PC-3 (cell line): ENCODE measurements around the gene DGKG. TPM values are rescaled to one million over a fixed set of nuclear protein-coding genes. Genes with fewer than 3 reads are reported as not detected.

Source experiments
- ATAC-seq: fragments of 200-7000 bp; cut with Tn5 transposase; 2 replicates; pipeline ENCODE4 v1.9.1; 2020; ENCODE audit warnings: mild to moderate bottlenecking, moderate library complexity
- BruUV-seq: library from RNA; stranded (reverse); fragments of 400-500 nt; replicated peaks from 2 replicates; lab custom pipeline; 2021; lab: Mats Ljungman, UMichigan
- CTCF ChIA-PET: fragments of 300-600 bp; sonication (Branson Sonifier 250); formaldehyde crosslinking; loops from one replicate; lab custom pipeline; 2022; ENCODE audit warnings: antibody characterized with exemption; lab: Charles Lee
- POLR2A ChIA-PET: fragments of 300-600 bp; sonication (Branson Sonifier 250); formaldehyde crosslinking; loops from one replicate; lab custom pipeline; 2022; ENCODE audit warnings: antibody characterized with exemption; ENCODE audit not compliant: unreplicated experiment; lab: Charles Lee
- DNase-seq: peaks from one replicate; pipeline ENCODE4 v3.0.0-alpha.2; 2015
- H2AFZ ChIP-seq: fragments of 300-600 bp; sonication (generic); 2 replicates; pipeline ENCODE4 v1.6.0; 2016; ENCODE audit warnings: antibody characterized with exemption, low read length
- H3F3A ChIP-seq: fragments of 300-600 bp; sonication (generic); one replicate; pipeline ENCODE4 v1.6.0; 2017; ENCODE audit warnings: antibody characterized with exemption, low read length, control low read depth, mild to moderate bottlenecking; ENCODE audit not compliant: unreplicated experiment
- H3K27ac ChIP-seq: fragments of 300-600 bp; sonication (generic); 2 replicates; pipeline ENCODE4 v1.5.1; 2016; ENCODE audit warnings: mild to moderate bottlenecking, low read length
- H3K27me3 ChIP-seq: fragments of 300-600 bp; sonication (generic); 2 replicates; pipeline ENCODE4 v1.6.1; 2016; ENCODE audit warnings: low read length, mixed read lengths
- H3K36me3 ChIP-seq: fragments of 300-600 bp; sonication (generic); 2 replicates; pipeline ENCODE4 v1.6.1; 2016; ENCODE audit warnings: low read depth, mixed run types, low read length, mixed read lengths
- H3K4me1 ChIP-seq: fragments of 300-600 bp; sonication (generic); 2 replicates; pipeline ENCODE4 v1.5.1; 2016; ENCODE audit warnings: low read length; ENCODE audit not compliant: insufficient read depth
- H3K4me2 ChIP-seq: fragments of 300-600 bp; sonication (generic); 2 replicates; pipeline ENCODE4 v1.6.0; 2016; ENCODE audit warnings: low read length
- H3K4me3 ChIP-seq: fragments of 300-600 bp; sonication (generic); 2 replicates; pipeline ENCODE4 v1.5.1; 2016; ENCODE audit warnings: mild to moderate bottlenecking, low read length, mixed read lengths
- H3K79me2 ChIP-seq: fragments of 300-600 bp; sonication (generic); 2 replicates; pipeline ENCODE4 v1.6.1; 2017; ENCODE audit warnings: low read length, mixed read lengths
- H3K9ac ChIP-seq: fragments of 300-600 bp; sonication (generic); 2 replicates; pipeline ENCODE4 v1.6.0; 2016; ENCODE audit warnings: mild to moderate bottlenecking, low read length
- H3K9me2 ChIP-seq: fragments of 300-600 bp; sonication (generic); replicated peaks from 2 replicates; pipeline ENCODE4 v1.6.1; 2016; ENCODE audit warnings: mixed run types, low read length, mixed read lengths
- H3K9me3 ChIP-seq: fragments of 300-600 bp; sonication (generic); 2 replicates; pipeline ENCODE4 v1.6.1; 2016; ENCODE audit warnings: low read length, mixed read lengths
- H4K20me1 ChIP-seq: fragments of 300-600 bp; sonication (generic); 2 replicates; pipeline ENCODE4 v1.6.1; 2016; ENCODE audit warnings: low read length, mixed read lengths
- EZH2 ChIP-seq: fragments of 300-600 bp; sonication (generic); IDR thresholded peaks from one replicate; pipeline ENCODE4 v1.6.1; 2017; ENCODE audit warnings: antibody characterized with exemption, mild to moderate bottlenecking, low read length; ENCODE audit not compliant: unreplicated experiment
- EZH2phosphoT487 ChIP-seq: fragments of 300-600 bp; sonication (generic); IDR thresholded peaks from 2 replicates; pipeline ENCODE4 v1.6.1; 2018; ENCODE audit warnings: mild to moderate bottlenecking, antibody characterized with exemption, low read length, borderline replicate concordance
- intact Hi-C: fragments of 100-400 bp; cut with micrococcal nuclease; formaldehyde crosslinking; loops from 2 replicates; pipeline ENCODE4 v1.9.0; 2023
- total RNA-seq: library from RNA; depleted of rRNA; stranded (reverse); fragments of >200 nt; gene quantifications from 2 replicates; pipeline ENCODE4 v1.2.3, GENCODE V29; 2014
- TF ChIP-seq, protein P1 (sequence below): fragments of 300-600 bp; sonication (generic); conservative IDR thresholded peaks from 2 replicates; pipeline ENCODE4 v1.5.1; 2017; ENCODE audit warnings: antibody characterized with exemption, low read depth, mild to moderate bottlenecking, low read length

Gene DGKG
- total RNA-seq, 1 experiment from 2014 or later = 2.7 TPM

DNA sequence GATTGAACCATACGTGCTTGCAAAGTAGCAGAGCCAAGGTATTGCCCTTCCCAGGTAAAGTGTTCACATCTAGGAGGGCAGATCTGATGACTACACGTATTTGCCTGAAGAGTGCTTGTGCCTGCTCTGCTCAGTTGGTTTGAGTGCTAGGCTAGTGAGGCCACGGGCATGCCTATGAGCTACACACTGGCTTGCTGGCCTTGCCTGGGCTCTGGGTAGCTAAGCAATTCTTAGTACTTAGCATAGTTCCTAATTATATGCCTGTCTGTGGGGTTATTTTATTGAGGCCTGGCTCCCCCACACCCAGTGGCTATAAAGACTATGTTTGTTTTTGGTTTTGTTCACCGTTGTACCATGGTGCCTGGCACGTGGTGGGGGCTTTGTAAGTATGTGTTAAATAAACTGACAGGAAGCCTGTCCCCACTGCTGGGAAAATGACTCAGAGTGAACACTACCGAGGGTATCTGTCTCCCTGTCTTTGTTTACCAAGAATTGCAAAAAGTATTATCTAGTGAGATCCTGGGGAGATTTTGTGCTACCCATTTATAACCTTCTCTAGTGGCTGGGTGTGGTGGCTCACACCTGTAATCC, 181.0 kb downstream of the DGKG start:
- ChIA-PET POLR2A (no interaction called here), CTCF (no interaction called here)
- Histone ChIP-seq H3K27me3 (peaks cover 40% of the 10 kb centered on the region), H3F3A (no peaks in the 10 kb centered on the region), H3K27ac (no peak overlapping the region), H3K4me1 (no peaks in the 10 kb centered on the region), H3K9me2 (no peaks in the 10 kb centered on the region), H2AFZ (no peak overlapping the region), H3K4me2 (no peak overlapping the region), H3K79me2 (no peaks in the 10 kb centered on the region), H3K36me3 (no peaks in the 10 kb centered on the region), H3K4me3 (no peak overlapping the region), H4K20me1 (no peaks in the 10 kb centered on the region), H3K9ac (no peak overlapping the region), H3K9me3 (no peaks in the 10 kb centered on the region)
- DNase-seq (no peak), ATAC-seq (no peak)
- BruUV-seq = no TSS peak
- TF ChIP-seq EZH2 = no peak
- intact Hi-C loops = no loop called here

DNA sequence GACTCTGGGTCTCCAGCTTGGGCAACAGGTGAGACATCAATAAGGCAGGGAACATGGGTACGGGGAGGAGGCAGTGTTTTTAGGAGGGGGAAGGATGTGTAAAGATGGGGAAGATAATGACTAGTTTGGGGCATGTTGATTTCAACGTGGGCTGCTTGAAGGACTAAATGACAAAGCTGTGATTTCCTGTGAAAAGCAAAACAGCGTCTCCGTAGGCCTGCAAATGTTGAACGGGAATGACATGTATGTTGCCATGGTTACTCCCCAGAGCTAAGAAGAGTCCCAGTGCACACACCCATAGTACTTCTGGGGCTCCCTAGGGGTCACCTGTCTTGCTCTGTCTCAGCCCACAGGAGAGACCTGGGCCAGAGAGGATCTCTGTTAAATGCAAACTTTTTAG, 181.9 kb downstream of the DGKG start:
- ATAC-seq (no peak), DNase-seq (no peak)
- Histone ChIP-seq H2AFZ (no peak overlapping the region), H3K4me1 (no peaks in the 10 kb centered on the region), H3K79me2 (no peaks in the 10 kb centered on the region), H3K4me2 (no peak overlapping the region), H3K27me3 (peaks cover 42% of the 10 kb centered on the region), H3K9me3 (no peaks in the 10 kb centered on the region), H4K20me1 (no peaks in the 10 kb centered on the region), H3K27ac (no peak overlapping the region), H3K9ac (no peak overlapping the region), H3K9me2 (no peaks in the 10 kb centered on the region), H3K36me3 (no peaks in the 10 kb centered on the region), H3F3A (no peaks in the 10 kb centered on the region), H3K4me3 (no peak overlapping the region)
- ChIA-PET CTCF (no interaction called here), POLR2A (no interaction called here)
- intact Hi-C loops = no loop called here
- TF ChIP-seq, protein P1, sequence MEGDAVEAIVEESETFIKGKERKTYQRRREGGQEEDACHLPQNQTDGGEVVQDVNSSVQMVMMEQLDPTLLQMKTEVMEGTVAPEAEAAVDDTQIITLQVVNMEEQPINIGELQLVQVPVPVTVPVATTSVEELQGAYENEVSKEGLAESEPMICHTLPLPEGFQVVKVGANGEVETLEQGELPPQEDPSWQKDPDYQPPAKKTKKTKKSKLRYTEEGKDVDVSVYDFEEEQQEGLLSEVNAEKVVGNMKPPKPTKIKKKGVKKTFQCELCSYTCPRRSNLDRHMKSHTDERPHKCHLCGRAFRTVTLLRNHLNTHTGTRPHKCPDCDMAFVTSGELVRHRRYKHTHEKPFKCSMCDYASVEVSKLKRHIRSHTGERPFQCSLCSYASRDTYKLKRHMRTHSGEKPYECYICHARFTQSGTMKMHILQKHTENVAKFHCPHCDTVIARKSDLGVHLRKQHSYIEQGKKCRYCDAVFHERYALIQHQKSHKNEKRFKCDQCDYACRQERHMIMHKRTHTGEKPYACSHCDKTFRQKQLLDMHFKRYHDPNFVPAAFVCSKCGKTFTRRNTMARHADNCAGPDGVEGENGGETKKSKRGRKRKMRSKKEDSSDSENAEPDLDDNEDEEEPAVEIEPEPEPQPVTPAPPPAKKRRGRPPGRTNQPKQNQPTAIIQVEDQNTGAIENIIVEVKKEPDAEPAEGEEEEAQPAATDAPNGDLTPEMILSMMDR = no peak
- no peak for TF ChIP-seq EZH2phosphoT487
- TF ChIP-seq EZH2 = no peak
- no TSS peak for BruUV-seq

DNA sequence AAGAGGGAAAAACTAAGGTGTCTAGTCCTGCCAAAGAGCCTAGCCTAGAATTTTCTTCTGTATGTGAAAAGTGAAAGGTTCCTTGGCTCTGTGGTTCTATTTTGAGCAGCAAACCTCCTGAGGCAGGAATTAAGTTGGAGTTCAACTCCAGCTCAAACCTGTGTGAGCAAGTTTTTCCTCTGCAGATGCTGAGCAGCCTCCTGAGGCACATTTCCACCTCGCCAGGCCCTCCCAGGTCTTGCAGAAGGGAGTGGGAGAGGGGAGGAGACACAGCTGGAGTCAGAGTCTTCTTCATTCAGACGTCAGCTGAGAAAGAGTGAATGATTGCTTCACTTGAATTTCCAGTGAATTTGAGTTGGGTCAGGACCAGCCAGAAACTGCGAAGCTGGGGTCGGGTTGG, 183.6 kb downstream of the DGKG start:
- Histone ChIP-seq H3K9me3 (no peaks in the 10 kb centered on the region), H2AFZ (no peak overlapping the region), H3K79me2 (no peaks in the 10 kb centered on the region), H3K4me1 (no peaks in the 10 kb centered on the region), H3K27me3 (peaks cover 34% of the 10 kb centered on the region), H4K20me1 (no peaks in the 10 kb centered on the region), H3K27ac (no peak overlapping the region), H3K9me2 (no peaks in the 10 kb centered on the region), H3K36me3 (no peaks in the 10 kb centered on the region), H3K9ac (no peak overlapping the region), H3K4me2 (no peak overlapping the region), H3K4me3 (no peak overlapping the region), H3F3A (no peaks in the 10 kb centered on the region)
- no peak for TF ChIP-seq EZH2phosphoT487
- no peak for TF ChIP-seq EZH2
- TF ChIP-seq, protein P1 = no peak
- POLR2A ChIA-PET = no interaction called here
- no TSS peak for BruUV-seq
- ATAC-seq = no peak
- intact Hi-C loops = no loop called here
- DNase-seq = no peak
- CTCF ChIA-PET = no interaction called here
